ENCODE measurements around the gene LAIR1.

LAIR1 gene

DNA sequence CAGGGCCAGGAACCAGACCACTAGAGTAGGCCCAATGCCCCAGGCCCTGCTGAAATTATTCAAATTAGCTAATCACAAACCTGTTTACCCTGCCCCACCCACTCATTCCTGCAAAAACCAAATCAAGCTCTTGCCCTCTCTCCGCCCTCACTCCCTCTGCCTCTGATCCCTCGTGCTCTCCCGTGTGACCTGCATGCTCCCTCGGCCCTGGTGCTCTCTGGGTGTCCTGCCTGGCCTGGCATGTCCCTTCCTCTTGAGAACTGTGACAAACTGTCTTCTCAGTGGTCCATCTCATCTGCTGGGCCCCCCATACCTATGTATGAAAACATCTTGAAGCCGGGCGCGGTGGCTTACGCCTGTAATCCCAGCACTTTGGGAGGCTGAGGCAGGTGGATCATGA lies 38.3 kb upstream of the LAIR1 start:
- TF ChIP-seq CTCF (conservative IDR thresholded peaks at IDR 0.05) (no peak), ZFX (IDR thresholded peaks at IDR 0.05) (no peak)
- H3K27ac ChIP-seq = no peak overlapping the region

DNA sequence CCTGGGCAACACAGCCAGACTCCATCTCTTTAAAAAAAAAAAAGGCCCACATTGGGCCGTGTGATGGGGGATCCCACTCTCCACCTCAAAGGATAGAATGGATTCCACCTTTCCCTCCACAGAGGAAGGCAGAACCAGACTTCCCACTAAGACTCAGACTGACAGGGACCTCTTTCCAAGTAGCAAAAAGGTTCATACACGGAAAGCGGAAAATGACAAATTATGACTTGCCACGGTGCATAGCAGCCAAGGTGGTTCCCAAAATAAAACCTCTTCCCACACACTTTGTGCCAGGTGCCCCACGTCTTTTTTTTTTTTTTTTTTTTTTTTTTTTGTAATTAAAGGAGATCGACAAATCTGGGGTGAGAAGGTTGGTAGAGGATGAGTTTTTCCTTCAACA lies 36.2 kb upstream of the LAIR1 start:
- H3K27ac ChIP-seq = no peak overlapping the region
- TF ChIP-seq CTCF (conservative IDR thresholded peaks at IDR 0.05) = no peak
- TF ChIP-seq ZFX (IDR thresholded peaks at IDR 0.05) = no peak

GRCh38 chr19:54399189-54399588 lies 34.5 kb upstream of the LAIR1 start:
- TF ChIP-seq CTCF (conservative IDR thresholded peaks at IDR 0.05) = no peak
- no peak for TF ChIP-seq ZFX (IDR thresholded peaks at IDR 0.05)
- no peak overlapping the region for H3K27ac ChIP-seq

- no peak for TF ChIP-seq ZFX (IDR thresholded peaks at IDR 0.05)
- no peak overlapping the region for H3K27ac ChIP-seq
Observed at GRCh38 chr19:54395685-54396084, 31.0 kb upstream of the LAIR1 start.

GRCh38 chr19:54393381-54393780 lies 28.6 kb upstream of the LAIR1 start:
- no peak overlapping the region for H3K27ac ChIP-seq
- TF ChIP-seq CTCF (conservative IDR thresholded peaks at IDR 0.05) = no peak
- TF ChIP-seq ZFX (IDR thresholded peaks at IDR 0.05) = no peak

DNA sequence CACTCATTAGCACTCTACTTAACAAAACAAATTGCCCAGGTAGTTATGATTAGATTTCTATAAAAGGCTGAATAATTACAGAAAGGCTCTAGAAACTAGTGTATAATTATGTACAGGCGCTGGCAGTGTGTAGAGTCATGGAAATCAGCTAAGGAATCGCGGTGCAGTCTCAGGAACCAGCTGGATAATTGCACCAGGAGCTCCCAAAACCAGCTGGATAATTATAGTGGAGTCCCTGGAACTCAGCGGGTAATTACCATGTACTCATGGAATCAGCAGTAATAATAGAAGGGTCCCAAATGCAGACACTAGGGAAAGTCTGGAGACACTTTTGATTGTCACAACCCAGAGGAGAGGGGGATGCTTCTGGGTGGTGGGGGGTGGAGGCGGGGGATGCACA lies 27.4 kb upstream of the LAIR1 start:
- no peak overlapping the region for H3K27ac ChIP-seq
- TF ChIP-seq CTCF (conservative IDR thresholded peaks at IDR 0.05) (no peak), ZFX (IDR thresholded peaks at IDR 0.05) (no peak)

DNA sequence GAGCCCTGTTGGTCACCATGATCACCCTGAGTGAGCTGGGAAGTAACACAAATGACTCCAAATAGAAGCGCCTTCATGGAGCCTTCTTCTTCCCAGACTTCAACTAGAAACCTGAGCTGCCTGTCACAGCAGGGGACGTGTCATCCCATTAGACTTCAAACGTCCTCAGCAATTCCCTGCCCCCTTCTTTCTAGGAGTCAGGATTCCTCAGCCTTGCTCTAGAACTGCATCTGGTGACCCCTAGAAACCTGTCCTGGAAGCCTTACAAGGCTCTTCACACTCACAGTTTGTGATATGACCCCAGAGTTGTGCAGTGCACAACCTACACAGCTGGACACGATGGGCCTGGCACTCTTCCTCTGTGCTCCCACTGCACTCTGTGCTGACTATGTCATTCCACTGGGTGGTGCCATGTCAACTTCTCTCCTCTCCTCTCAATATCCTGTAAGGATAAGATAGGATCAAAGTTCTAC lies 26.9 kb upstream of the LAIR1 start:
- no peak for TF ChIP-seq CTCF (conservative IDR thresholded peaks at IDR 0.05)
- no peak for TF ChIP-seq ZFX (IDR thresholded peaks at IDR 0.05)

DNA sequence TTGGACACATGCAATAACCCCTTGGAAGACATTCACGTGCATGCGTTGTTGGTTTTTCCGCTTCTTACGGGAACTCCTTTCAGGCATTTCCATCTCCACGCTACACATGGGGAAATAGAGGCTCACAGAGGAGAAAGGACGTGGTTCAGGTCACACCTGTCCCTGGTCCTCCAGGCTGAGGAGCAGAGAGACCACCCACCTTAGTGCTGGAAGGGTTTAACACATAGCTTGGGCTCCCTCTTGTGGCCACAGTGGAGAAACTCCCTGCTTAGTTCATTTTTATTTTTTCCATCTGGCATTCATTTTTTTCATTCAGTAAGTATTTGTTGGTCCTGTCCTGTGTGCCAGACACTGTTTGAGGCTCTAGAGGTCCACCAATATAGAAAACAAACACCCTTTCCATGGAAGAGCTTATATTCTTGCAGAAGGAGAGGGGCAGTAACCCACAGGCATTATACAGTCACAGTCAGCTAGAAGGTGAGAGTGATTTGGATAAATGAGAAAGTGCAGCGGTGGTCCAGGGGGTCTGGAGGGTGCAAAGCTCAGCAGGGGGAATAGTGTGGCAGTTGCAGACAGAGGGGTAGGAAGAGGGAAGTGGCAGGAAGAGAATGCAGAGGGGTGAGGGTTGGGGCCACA lies 26.3 kb upstream of the LAIR1 start:
- H3K27ac ChIP-seq = no peak overlapping the region
- TF ChIP-seq ZFX (IDR thresholded peaks at IDR 0.05) = no peak
- TF ChIP-seq CTCF (conservative IDR thresholded peaks at IDR 0.05) = peak; percentile 90

More for the DNA sequence above, 26.9 kb upstream of the LAIR1 start:
- no peak overlapping the region for H3K27ac ChIP-seq
